Esophagus muscularis mucosa (tissue), 4 donors: ENCODE measurements around the gene LARGE1. TPM values are rescaled to one million over a fixed set of nuclear protein-coding genes. Genes with fewer than 3 reads are reported as not detected.
A peak's percentile ranks its signal among the peaks of the same experiment; 100 is the strongest.

Experiments
- DNase-seq: peaks from one replicate; pipeline ENCODE4 v3.0.0-alpha.2; 2017; ENCODE audit errors: extremely low spot score
- H3K27ac ChIP-seq, 4 donors: fragments of 200-600 bp; sonication (generic); replicated peaks in 1 of 4; 1 replicate in 3 of 4; 2 replicates in 1 of 4; pipeline ENCODE4 v1.5.1; 2016 to 2019; ENCODE audit warnings: mild to moderate bottlenecking in 1 of 4
- H3K27me3 ChIP-seq, 4 donors: fragments of 200-600 bp; sonication (generic); one replicate each; pipeline versions ENCODE4 v1.5.1 to v1.6.0; 2016 to 2019
- H3K36me3 ChIP-seq, 4 donors: fragments of 200-600 bp; sonication (generic); one replicate each; pipeline ENCODE4 v1.5.1; 2016 to 2019
- H3K4me1 ChIP-seq, 4 donors: fragments of 200-600 bp; sonication (generic); one replicate each; pipeline ENCODE4 v1.5.1; 2016 to 2019
- H3K4me3 ChIP-seq, 4 donors: fragments of 200-600 bp; sonication (generic); 1 replicate in 2 of 4; 2 replicates in 2 of 4; pipeline ENCODE4 v1.5.1; 2016 to 2019; ENCODE audit warnings: mild to moderate bottlenecking in 4 of 4, moderate library complexity in 1 of 4
- H3K9me3 ChIP-seq, 4 donors: fragments of 200-600 bp; sonication (generic); 1 replicate in 3 of 4; 2 replicates in 1 of 4; pipeline ENCODE4 v1.5.1; 2016 to 2019
- CTCF ChIP-seq, 3 experiments: fragments of 200-600 bp in 2 of 3; fragments of 450-650 bp in 1 of 3; sonication (generic) in 2 of 3; IDR thresholded peaks; one replicate each; pipeline ENCODE4 v1.5.1; 2017 to 2019; ENCODE audit warnings: antibody characterized with exemption in 3 of 3, mild to moderate bottlenecking in 2 of 3, moderate library complexity in 1 of 3
- EP300 ChIP-seq: sonication (generic); formaldehyde crosslinking; IDR thresholded peaks from one replicate; pipeline ENCODE4 v1.6.1; 2017; ENCODE audit warnings: antibody characterized with exemption
- POLR2A ChIP-seq: fragments of 450-650 bp; IDR thresholded peaks from one replicate; pipeline ENCODE4 v1.6.1; 2017; ENCODE audit warnings: antibody characterized with exemption, moderate library complexity, mild to moderate bottlenecking, low read depth
- POLR2AphosphoS5 ChIP-seq, 2 donors: sonication (generic); formaldehyde crosslinking; IDR thresholded peaks; one replicate each; pipeline ENCODE4 v1.6.1; 2017; ENCODE audit warnings: antibody characterized with exemption in 2 of 2
- WGBS: methylation state at CpG from one replicate; pipeline ENCODE4 v1.1.5; 2018; 5-methylcytosine and 5-hydroxymethylcytosine counted together
- intact Hi-C: fragments of 100-400 bp; cut with DNase I; formaldehyde crosslinking; loops from one replicate; pipeline ENCODE4 v1.15.1; 2023
- total RNA-seq, 4 donors: library from RNA; depleted of rRNA; stranded (reverse); fragments of >200 nt; gene quantifications; one replicate each; pipeline versions ENCODE4 v1.1.0 to v1.2.1, GENCODE V29; 2016

The LARGE1 gene
- total RNA-seq, 4 donors from 2014 or later = 29.9 to 48.4 (median 32.4) TPM

GRCh38 chr22:33879796-33880195 is 40.5 kb downstream of the LARGE1 start:
- no peaks in the 10 kb centered on the region for H3K36me3 ChIP-seq
- DNase-seq = no peak
- no peak overlapping the region for H3K4me3 ChIP-seq
- H3K9me3 ChIP-seq = no peaks in the 10 kb centered on the region
- H3K4me1 ChIP-seq = peaks cover 10 to 13% (median 13%) of the 10 kb centered on the region in 4 donors
- 97% methylated on average over 4 of the region's 4 CpGs for WGBS
- H3K27me3 ChIP-seq = no peaks in the 10 kb centered on the region
- no peak for TF ChIP-seq POLR2AphosphoS5 (IDR thresholded peaks at IDR 0.05)
- TF ChIP-seq CTCF (IDR thresholded peaks at IDR 0.05) = no peak
- TF ChIP-seq EP300 = no peak
- TF ChIP-seq POLR2A = no peak
- intact Hi-C loops = no loop called here
- H3K27ac ChIP-seq = no peak overlapping the region

- no peak for DNase-seq
- Histone ChIP-seq H3K9me3 (no peaks in the 10 kb centered on the region), H3K36me3 (no peaks in the 10 kb centered on the region), H3K27ac (no peak overlapping the region), H3K4me3 (no peak overlapping the region), H3K4me1 (peaks cover 31 to 34% (median 33%) of the 10 kb centered on the region in 4 donors), H3K27me3 (no peaks in the 10 kb centered on the region)
- no peak for TF ChIP-seq EP300
- 90% methylated on average over 6 of the region's 6 CpGs for WGBS
- intact Hi-C loops = no loop called here
These were observed 45.0 kb downstream of the LARGE1 start for GRCh38 chr22:33875316-33875715.

GRCh38 chr22:33874206-33874605 is 46.1 kb downstream of the LARGE1 start:
- no peak overlapping the region for H3K27ac ChIP-seq
- TF ChIP-seq EP300 (no peak), POLR2AphosphoS5 (IDR thresholded peaks at IDR 0.05) (no peak), POLR2A (no peak), CTCF (IDR thresholded peaks at IDR 0.05) (no peak)
- WGBS = 86% methylated on average over 7 of the region's 7 CpGs

GRCh38 chr22:33873666-33874065 is 46.6 kb downstream of the LARGE1 start:
- Histone ChIP-seq H3K27ac (peak overlapping the region; percentile 2 to 62 (median 56)), H3K9me3 (no peaks in the 10 kb centered on the region), H3K4me1 (peaks cover 38 to 51% (median 49%) of the 10 kb centered on the region in 4 donors), H3K36me3 (no peaks in the 10 kb centered on the region), H3K27me3 (no peaks in the 10 kb centered on the region), H3K4me3 (no peak overlapping the region)
- 56% methylated on average over 2 of the region's 2 CpGs for WGBS
- intact Hi-C loops = no loop called here
- TF ChIP-seq CTCF (IDR thresholded peaks at IDR 0.05) (no peak), EP300 (no peak), POLR2A (no peak), POLR2AphosphoS5 (IDR thresholded peaks at IDR 0.05) (no peak)
- no peak for DNase-seq

More at GRCh38 chr22:33874206-33874605, 46.1 kb downstream of the LARGE1 start:
- Histone ChIP-seq H3K27me3 (no peaks in the 10 kb centered on the region), H3K4me3 (no peak overlapping the region), H3K36me3 (no peaks in the 10 kb centered on the region), H3K9me3 (no peaks in the 10 kb centered on the region), H3K4me1 (peaks cover 34 to 46% (median 43%) of the 10 kb centered on the region in 4 donors)
- DNase-seq = no peak
- intact Hi-C loops = no loop called here

- H3K4me3 ChIP-seq = no peak overlapping the region
- H3K36me3 ChIP-seq = no peaks in the 10 kb centered on the region
- TF ChIP-seq POLR2AphosphoS5 (IDR thresholded peaks at IDR 0.05) (peak in 1 of 2 donors; percentile 16), POLR2A (no peak)
- peak overlapping the region; percentile 2 to 62 (median 56) for H3K27ac ChIP-seq
- no peaks in the 10 kb centered on the region for H3K27me3 ChIP-seq
- H3K9me3 ChIP-seq = no peaks in the 10 kb centered on the region
- 34% methylated on average over 13 of the region's 14 CpGs for WGBS
- peaks cover 43 to 54% (median 52%) of the 10 kb centered on the region in 4 donors for H3K4me1 ChIP-seq
- intact Hi-C loops = no loop called here
- no peak for DNase-seq
These were observed 47.1 kb downstream of the LARGE1 start for GRCh38 chr22:33873186-33873585.

GRCh38 chr22:33871935-33872334 is 48.3 kb downstream of the LARGE1 start:
- Histone ChIP-seq H3K4me3 (no peak overlapping the region), H3K9me3 (no peaks in the 10 kb centered on the region), H3K27ac (no peak overlapping the region), H3K27me3 (no peaks in the 10 kb centered on the region), H3K36me3 (no peaks in the 10 kb centered on the region), H3K4me1 (peaks cover 55 to 66% (median 64%) of the 10 kb centered on the region in 4 donors)
- 75% methylated on average over 8 of the region's 8 CpGs for WGBS
- DNase-seq = no peak
- no peak for TF ChIP-seq POLR2AphosphoS5 (IDR thresholded peaks at IDR 0.05)
- TF ChIP-seq EP300 = no peak
- TF ChIP-seq POLR2A = no peak
- no peak for TF ChIP-seq CTCF (IDR thresholded peaks at IDR 0.05)
- intact Hi-C loops = no loop called here
